ENCODE results near the gene DDX39B. TPM values are rescaled to one million over a fixed set of nuclear protein-coding genes. Genes with fewer than 3 reads are reported as not detected.
A peak's percentile ranks its signal among the peaks of the same experiment; 100 is the strongest.

DDX39B gene
- total RNA-seq, 2 experiments from 2014 or later, result 483 to 498 TPM

- Mint-ChIP-seq H3K27me3 (no peaks in the 10 kb centered on the region), H3K27ac (peak within 1 kb of the TSS; percentile 95), H3K4me3 (peak within 1 kb of the TSS; percentile 95), H3K36me3 (ENCODE audit: low read depth) (peaks cover 39% of the 10 kb centered on the region), H3K9me3 (no peaks in the 10 kb centered on the region), H3K4me1 (ENCODE audit: low read depth) (peaks cover 99% of the 10 kb centered on the region)
- CTCF ChIA-PET, result interaction anchor here (0.6 to 12.5 kb wide), 5 partner anchors 8 to 26 kb away, joined by 3 to 169 read pairs (median 4); partner anchors contain the start of genes ATP6V1G2 and NFKBIL1
- ATAC-seq (ENCODE audit: poor library complexity) (peak; percentile 65), DNase-seq (peak; percentile 52 to 89 (median 70))
- H3K4me3 ChIP-seq (ENCODE audit: low read length), result peak within 1 kb of the TSS; percentile 67
- POLR2A ChIA-PET, result interaction anchor here (1.0 to 34.9 kb wide), 4 partner anchors 1 to 31 kb away, joined by 5 to 1160 read pairs (median 601); partner anchors contain the start of genes DDX39B, LST1, LTA and LTB
- no peaks in the 10 kb centered on the region for H3K9me3 ChIP-seq (ENCODE audit: control insufficient read depth in 1 of 2, insufficient read depth in 1 of 2, low read length in 2 of 2)
- H3K27ac ChIP-seq (ENCODE audit: low read depth in 1 of 2, low read length in 2 of 2), result peak within 1 kb of the TSS; percentile 84 to 87
- TF ChIP-seq, protein P1, sequence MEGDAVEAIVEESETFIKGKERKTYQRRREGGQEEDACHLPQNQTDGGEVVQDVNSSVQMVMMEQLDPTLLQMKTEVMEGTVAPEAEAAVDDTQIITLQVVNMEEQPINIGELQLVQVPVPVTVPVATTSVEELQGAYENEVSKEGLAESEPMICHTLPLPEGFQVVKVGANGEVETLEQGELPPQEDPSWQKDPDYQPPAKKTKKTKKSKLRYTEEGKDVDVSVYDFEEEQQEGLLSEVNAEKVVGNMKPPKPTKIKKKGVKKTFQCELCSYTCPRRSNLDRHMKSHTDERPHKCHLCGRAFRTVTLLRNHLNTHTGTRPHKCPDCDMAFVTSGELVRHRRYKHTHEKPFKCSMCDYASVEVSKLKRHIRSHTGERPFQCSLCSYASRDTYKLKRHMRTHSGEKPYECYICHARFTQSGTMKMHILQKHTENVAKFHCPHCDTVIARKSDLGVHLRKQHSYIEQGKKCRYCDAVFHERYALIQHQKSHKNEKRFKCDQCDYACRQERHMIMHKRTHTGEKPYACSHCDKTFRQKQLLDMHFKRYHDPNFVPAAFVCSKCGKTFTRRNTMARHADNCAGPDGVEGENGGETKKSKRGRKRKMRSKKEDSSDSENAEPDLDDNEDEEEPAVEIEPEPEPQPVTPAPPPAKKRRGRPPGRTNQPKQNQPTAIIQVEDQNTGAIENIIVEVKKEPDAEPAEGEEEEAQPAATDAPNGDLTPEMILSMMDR (IDR thresholded peaks at IDR 0.05), result no peak
- no peaks in the 10 kb centered on the region for H3K27me3 ChIP-seq (ENCODE audit: control insufficient read depth in 1 of 2, insufficient read depth in 2 of 2, low read length in 2 of 2)
- intact Hi-C loops (cut with DNase I, micrococcal nuclease), result loop anchor here in 1 of 2 experiments (1.0 to 2.0 kb wide), 2 partner anchors 9 to 13 kb away; no protein-coding TSS in a partner anchor
- peaks cover 6% of the 10 kb centered on the region for H3K36me3 ChIP-seq (ENCODE audit: insufficient read depth, low read length)
- H3K4me1 ChIP-seq (ENCODE audit: insufficient read depth, low read length), result peaks cover 96% of the 10 kb centered on the region
These were observed 30.5 kb upstream of the DDX39B start, which contains the start of gene LTA for GRCh38 chr6:31572041-31572911. LTA (plus strand) TSS chr6:31572289; CDS start chr6:31572743, 454 bp downstream.

GRCh38 chr6:31569861-31570536 lies 28.2 kb upstream of the DDX39B start:
- Histone ChIP-seq H3K27ac (ENCODE audit: low read depth in 1 of 2, low read length in 2 of 2) (peak overlapping the region; percentile 78 to 88), H3K9me3 (ENCODE audit: control insufficient read depth in 1 of 2, insufficient read depth in 1 of 2, low read length in 2 of 2) (no peaks in the 10 kb centered on the region), H3K27me3 (ENCODE audit: control insufficient read depth in 1 of 2, insufficient read depth in 2 of 2, low read length in 2 of 2) (no peaks in the 10 kb centered on the region), H3K4me3 (ENCODE audit: low read length) (no peak overlapping the region), H3K36me3 (ENCODE audit: insufficient read depth, low read length) (peaks cover 1% of the 10 kb centered on the region), H3K4me1 (ENCODE audit: insufficient read depth, low read length) (peaks cover 96% of the 10 kb centered on the region)
- intact Hi-C loops (cut with DNase I, micrococcal nuclease), result no loop called here
- DNase-seq, result no peak
- peaks cover 27% of the 10 kb centered on the region for H3K36me3 Mint-ChIP-seq (ENCODE audit: low read depth)
- ATAC-seq (ENCODE audit: poor library complexity), result no peak
- ChIA-PET POLR2A (interaction anchor here (0.7 to 34.9 kb wide), 6 partner anchors 12 to 35 kb away, joined by 3 to 1160 read pairs (median 4); partner anchors contain the start of genes DDX39B, LST1, LTA and LTB), CTCF (interaction anchor here (1.1 to 4.3 kb wide), 5 partner anchors 10 to 28 kb away, joined by 4 to 38 read pairs (median 9); partner anchors contain the start of genes LST1 and NCR3)
- no peaks in the 10 kb centered on the region for H3K9me3 Mint-ChIP-seq
- H3K4me3 Mint-ChIP-seq, result peak overlapping the region; percentile 11
- peaks cover 87% of the 10 kb centered on the region for H3K4me1 Mint-ChIP-seq (ENCODE audit: low read depth)
- no peaks in the 10 kb centered on the region for H3K27me3 Mint-ChIP-seq
- peak overlapping the region; percentile 95 for H3K27ac Mint-ChIP-seq
- TF ChIP-seq, protein P1 (IDR thresholded peaks at IDR 0.05), result no peak

DNA sequence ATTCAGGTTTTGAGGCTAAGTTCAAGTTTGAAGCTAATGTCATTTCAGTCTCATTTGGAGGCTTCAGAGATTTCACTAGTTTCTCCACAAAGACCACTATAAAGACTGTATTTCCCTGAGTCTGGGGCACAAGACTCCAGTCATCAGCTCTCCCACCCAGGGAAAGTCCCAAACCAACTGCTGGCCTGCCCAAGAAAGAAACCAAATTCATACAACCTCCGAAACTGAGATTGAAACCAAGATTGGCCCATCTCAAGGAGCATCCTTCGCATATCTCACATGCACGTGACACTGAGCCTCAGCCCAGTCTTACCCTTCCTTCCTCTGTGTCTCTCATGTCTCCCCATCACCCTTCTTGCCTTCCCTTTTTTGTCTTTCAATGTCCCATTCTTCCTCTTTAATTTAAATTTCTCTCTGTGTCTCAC lies 26.7 kb upstream of the DDX39B start:
- H3K27ac ChIP-seq (ENCODE audit: low read depth in 1 of 2, low read length in 2 of 2), result peak overlapping the region; percentile 78 to 88
- no peaks in the 10 kb centered on the region for H3K27me3 ChIP-seq (ENCODE audit: control insufficient read depth in 1 of 2, insufficient read depth in 2 of 2, low read length in 2 of 2)
- DNase-seq (peak in 9 of 14 experiments; percentile 31 to 95 (median 61)), ATAC-seq (ENCODE audit: poor library complexity) (peak; percentile 60)
- Mint-ChIP-seq H3K4me1 (ENCODE audit: low read depth) (peaks cover 81% of the 10 kb centered on the region), H3K9me3 (no peaks in the 10 kb centered on the region), H3K36me3 (ENCODE audit: low read depth) (peaks cover 36% of the 10 kb centered on the region), H3K27me3 (no peaks in the 10 kb centered on the region), H3K4me3 (peak overlapping the region; percentile 65), H3K27ac (peak overlapping the region; percentile 95)
- POLR2A ChIA-PET, result interaction anchor here (1.0 to 34.9 kb wide), 4 partner anchors 11 to 27 kb away, joined by 3 to 1160 read pairs (median 26); partner anchors contain the start of genes DDX39B, LST1, LTA and LTB
- TF ChIP-seq, protein P1 (IDR thresholded peaks at IDR 0.05), result no peak
- H3K4me3 ChIP-seq (ENCODE audit: low read length), result no peak overlapping the region
- CTCF ChIA-PET, result interaction anchor here (0.9 to 4.3 kb wide), 7 partner anchors 9 to 30 kb away, joined by 3 to 38 read pairs (median 9); partner anchors contain the start of genes DDX39B and LST1
- intact Hi-C loops (cut with DNase I, micrococcal nuclease), result loop anchor here in 1 of 2 experiments (1.0 kb wide), 1 partner anchor 8 kb away; no protein-coding TSS in a partner anchor
- H3K9me3 ChIP-seq (ENCODE audit: control insufficient read depth in 1 of 2, insufficient read depth in 1 of 2, low read length in 2 of 2), result no peaks in the 10 kb centered on the region
- H3K4me1 ChIP-seq (ENCODE audit: insufficient read depth, low read length), result peaks cover 83% of the 10 kb centered on the region
- H3K36me3 ChIP-seq (ENCODE audit: insufficient read depth, low read length), result peaks cover 10% of the 10 kb centered on the region

All from CD4-positive, alpha-beta T cell (primary cell).